Endothelial cell of umbilical vein (primary cell): ENCODE measurements around the gene HOXB2. TPM values are rescaled to one million over a fixed set of nuclear protein-coding genes. Genes with fewer than 3 reads are reported as not detected.

Source experiments
- BruUV-seq: library from RNA; stranded (reverse); fragments of 400-500 nt; replicated peaks from 2 replicates; lab custom pipeline; 2021; lab: Mats Ljungman, UMichigan
- CTCF ChIA-PET: fragments of 300-600, 350-600 bp; sonication (Branson Sonifier 250); formaldehyde crosslinking; loops from one replicate; lab custom pipeline; 2021; ENCODE audit warnings: antibody characterized with exemption, inconsistent platforms; lab: Charles Lee
- POLR2A ChIA-PET: fragments of 300-600, 350-600 bp; sonication (Branson Sonifier 250); formaldehyde crosslinking; loops from one replicate; lab custom pipeline; 2021; ENCODE audit warnings: antibody characterized with exemption, inconsistent platforms; lab: Charles Lee
- DNase-seq: peaks from one replicate; pipeline ENCODE4 v3.0.0-alpha.2; 2011; ENCODE audit warnings: low read depth, low spot score
- FAIRE-seq: peaks from 2 replicates; lab custom pipeline; 2011; peaks lifted over from hg19 to GRCh38; lab: Jason Lieb, UNC
- H2AFZ ChIP-seq: 2 replicates; pipeline ENCODE4 v1.6.0; 2012; ENCODE audit warnings: low read depth, low read length, control low read depth, inconsistent platforms
- H3K27ac ChIP-seq: 2 replicates; pipeline ENCODE4 v1.5.1; 2011; ENCODE audit warnings: low read depth, mild to moderate bottlenecking, control low read depth, low read length, moderate library complexity; ENCODE audit not compliant: insufficient read depth
- H3K27me3 ChIP-seq, 2 experiments: 2 replicates each; pipeline versions ENCODE4 v1.6.0 to v1.6.1; 2011; ENCODE audit warnings: low read length in 2 of 2, mixed read lengths in 1 of 2; ENCODE audit not compliant: control insufficient read depth in 2 of 2, insufficient read depth in 2 of 2
- H3K36me3 ChIP-seq, 2 experiments: 2 replicates in 1 of 2; 3 replicates in 1 of 2; pipeline ENCODE4 v1.5.1; 2011; ENCODE audit warnings: low read length in 2 of 2, mild to moderate bottlenecking in 1 of 2, moderate library complexity in 1 of 2; ENCODE audit not compliant: control insufficient read depth in 2 of 2, insufficient read depth in 2 of 2; ENCODE audit errors: extremely low read depth in 1 of 2
- H3K4me1 ChIP-seq: 3 replicates; pipeline ENCODE4 v1.5.1; 2011; ENCODE audit warnings: mild to moderate bottlenecking, low read length; ENCODE audit not compliant: control insufficient read depth, insufficient read depth; ENCODE audit errors: extremely low read depth
- H3K4me2 ChIP-seq: 2 replicates; pipeline ENCODE4 v1.6.1; 2011; ENCODE audit warnings: low read length, control low read depth, mixed read lengths; ENCODE audit not compliant: insufficient read depth
- H3K4me3 ChIP-seq, 3 experiments: fragments of 200-600 bp in 1 of 3; sonication (generic), shearing (Covaris generic) in 1 of 3; replicated peaks in 1 of 3; 2 replicates each; pipeline ENCODE4 v1.5.1; 2011 to 2016; ENCODE audit warnings: control low read depth in 3 of 3, low read length in 3 of 3, mild to moderate bottlenecking in 2 of 3, inconsistent platforms in 1 of 3, low read depth in 1 of 3, moderate library complexity in 1 of 3; ENCODE audit not compliant: insufficient read depth in 1 of 3
- H3K79me2 ChIP-seq: 2 replicates; pipeline ENCODE4 v1.6.0; 2012; ENCODE audit warnings: low read length, inconsistent platforms; ENCODE audit not compliant: control insufficient read depth, insufficient read depth
- H3K9ac ChIP-seq: replicated peaks from 2 replicates; pipeline ENCODE3; 2011; ENCODE audit warnings: low read length, control low read depth; ENCODE audit not compliant: insufficient read depth; ENCODE audit errors: extremely low read depth
- H3K9me1 ChIP-seq: replicated peaks from 3 replicates; pipeline ENCODE4 v1.6.0; 2011; ENCODE audit warnings: mild to moderate bottlenecking, low read length; ENCODE audit not compliant: control insufficient read depth, insufficient read depth; ENCODE audit errors: extremely low read depth
- H3K9me3 ChIP-seq: replicated peaks from 2 replicates; pipeline ENCODE4 v1.5.1; 2012; ENCODE audit warnings: low read length, inconsistent platforms; ENCODE audit not compliant: control insufficient read depth, insufficient read depth
- H4K20me1 ChIP-seq: replicated peaks from 2 replicates; pipeline ENCODE3; 2011; ENCODE audit warnings: mild to moderate bottlenecking, low read length; ENCODE audit not compliant: control insufficient read depth, insufficient read depth; ENCODE audit errors: extremely low read depth
- FOS ChIP-seq: IDR thresholded peaks from 2 replicates; pipeline ENCODE4 v1.6.1; 2011; ENCODE audit warnings: mild to moderate bottlenecking, low read length, moderate library complexity, borderline replicate concordance; ENCODE audit not compliant: insufficient read depth
- GATA2 ChIP-seq: IDR thresholded peaks from 2 replicates; pipeline ENCODE4 v1.7.0; 2011; ENCODE audit warnings: low read depth, mild to moderate bottlenecking, moderate library complexity, mixed read lengths, low read length; ENCODE audit not compliant: insufficient read length, insufficient read depth
- JUN ChIP-seq: IDR thresholded peaks from 2 replicates; pipeline ENCODE4 v1.6.1; 2011; ENCODE audit warnings: borderline replicate concordance, low read depth; ENCODE audit not compliant: insufficient read length, insufficient read depth
- MYC ChIP-seq: IDR thresholded peaks from one replicate; pipeline ENCODE4 v1.6.1; 2011; ENCODE audit warnings: mild to moderate bottlenecking, low read depth, low read length
- POLR2A ChIP-seq: IDR thresholded peaks from 2 replicates; pipeline ENCODE4 v1.6.1; 2012; ENCODE audit warnings: low read depth, mild to moderate bottlenecking, control low read depth, low read length
- POLR2AphosphoS5 ChIP-seq: IDR thresholded peaks from 2 replicates; pipeline ENCODE4 v1.6.1; 2012; ENCODE audit warnings: low read depth, mild to moderate bottlenecking, control low read depth, low read length, moderate library complexity; ENCODE audit not compliant: insufficient read depth
- dilution Hi-C: fragments of 300-500 bp; cut with MboI; formaldehyde crosslinking; loops from one replicate; pipeline ENCODE4 v1.15.0; 2019; ENCODE audit warnings: low sequenced_read_pairs; ENCODE audit not compliant: extremely low pct_ligation_motif_present
- intact Hi-C: fragments of 100-400 bp; cut with micrococcal nuclease; formaldehyde crosslinking; loops from one replicate; pipeline ENCODE4 v1.10.0; 2022
- polyA plus RNA-seq, 4 experiments: library from polyadenylated mRNA; depleted of rRNA in 3 of 4; stranded (reverse) in 3 of 4; unstranded in 1 of 4; fragments of >200 nt; gene quantifications; 2 replicates each; pipeline versions ENCODE4 v1.2.1 to v1.2.3, GENCODE V29; 2011 to 2012; ENCODE audit warnings: missing spikeins in 1 of 4
- total RNA-seq: library from RNA; stranded (reverse); gene quantifications from 2 replicates; pipeline ENCODE4 v1.2.3, GENCODE V29; 2021
- TF ChIP-seq, protein P1 (sequence below): IDR thresholded peaks from 2 replicates; pipeline ENCODE4 v1.6.1; 2011; ENCODE audit not compliant: insufficient read depth, insufficient read length

HOXB2 gene
- total and polyA plus RNA-seq, 2 donors (not counting 3 experiments of a cell fraction or from before 2014, with no cell fraction given), result 14.1 to 23.3 TPM

DNA sequence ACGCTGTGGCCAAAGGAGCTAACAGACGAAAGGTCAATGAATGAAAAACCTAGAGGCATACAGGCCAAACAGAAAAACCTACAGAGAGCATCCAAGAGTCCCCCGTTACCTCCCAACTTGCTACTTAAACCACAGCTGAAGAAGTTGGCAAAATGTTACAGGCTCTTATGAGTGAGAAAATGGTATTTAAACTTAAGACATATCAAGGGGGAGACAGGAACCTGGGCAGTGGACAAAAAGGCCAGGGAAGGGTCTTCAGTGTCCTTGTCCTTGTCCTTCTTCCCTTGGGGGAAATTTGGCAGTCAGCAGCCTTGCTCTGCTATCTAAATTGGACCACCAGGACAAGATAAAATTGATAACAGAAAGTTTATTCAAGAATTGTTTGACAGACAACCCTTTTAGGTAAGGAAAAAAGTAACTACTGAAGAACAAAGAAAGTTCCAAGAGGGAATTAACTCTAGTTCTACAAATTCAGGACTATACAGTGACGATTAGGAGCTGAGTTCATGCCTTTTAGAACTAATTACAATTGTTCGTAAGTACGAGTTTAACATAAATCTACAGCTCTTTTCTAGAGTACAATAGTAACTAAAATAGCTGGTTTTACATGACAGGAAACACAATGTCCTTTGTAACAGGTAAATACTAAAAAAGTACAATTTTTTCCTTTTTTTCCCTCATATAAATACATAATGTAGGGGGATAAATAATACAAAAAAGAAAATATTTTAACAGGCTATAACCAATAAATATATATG is 3.8 kb upstream of the HOXB2 start:
- no peak overlapping the region for H3K4me3 ChIP-seq
- DNase-seq, result no peak
- no peaks in the 10 kb centered on the region for H4K20me1 ChIP-seq
- H3K79me2 ChIP-seq, result peaks cover 49% of the 10 kb centered on the region
- intact Hi-C loops, result loop anchor here (2.0 kb wide), 1 partner anchor 14 kb away; no protein-coding TSS in a partner anchor
- CTCF ChIA-PET, result interaction anchor here (0.9 to 3.8 kb wide), 5 partner anchors 20 to 333 kb away, joined by 3 to 28 read pairs (median 5); no protein-coding TSS in a partner anchor
- TF ChIP-seq POLR2A, result no peak
- TF ChIP-seq MYC, result no peak
- TF ChIP-seq JUN, result no peak
- no peak for TF ChIP-seq FOS
- no peak for TF ChIP-seq GATA2
- no peak overlapping the region for H2AFZ ChIP-seq
- H3K9me1 ChIP-seq, result no peaks in the 10 kb centered on the region
- H3K9ac ChIP-seq, result no peak overlapping the region
- H3K4me1 ChIP-seq, result peaks cover 40% of the 10 kb centered on the region
- H3K27me3 ChIP-seq, result no peaks in the 10 kb centered on the region
- dilution Hi-C loops, result no loop called here
- POLR2A ChIA-PET, result no interaction called here
- BruUV-seq, result no TSS peak
- H3K27ac ChIP-seq, result peak overlapping the region; percentile 47
- H3K4me2 ChIP-seq, result peak overlapping the region; percentile 88
- H3K36me3 ChIP-seq, result peaks cover 10 to 14% of the 10 kb centered on the region in 2 experiments
- no peak for FAIRE-seq
- H3K9me3 ChIP-seq, result no peaks in the 10 kb centered on the region

DNA sequence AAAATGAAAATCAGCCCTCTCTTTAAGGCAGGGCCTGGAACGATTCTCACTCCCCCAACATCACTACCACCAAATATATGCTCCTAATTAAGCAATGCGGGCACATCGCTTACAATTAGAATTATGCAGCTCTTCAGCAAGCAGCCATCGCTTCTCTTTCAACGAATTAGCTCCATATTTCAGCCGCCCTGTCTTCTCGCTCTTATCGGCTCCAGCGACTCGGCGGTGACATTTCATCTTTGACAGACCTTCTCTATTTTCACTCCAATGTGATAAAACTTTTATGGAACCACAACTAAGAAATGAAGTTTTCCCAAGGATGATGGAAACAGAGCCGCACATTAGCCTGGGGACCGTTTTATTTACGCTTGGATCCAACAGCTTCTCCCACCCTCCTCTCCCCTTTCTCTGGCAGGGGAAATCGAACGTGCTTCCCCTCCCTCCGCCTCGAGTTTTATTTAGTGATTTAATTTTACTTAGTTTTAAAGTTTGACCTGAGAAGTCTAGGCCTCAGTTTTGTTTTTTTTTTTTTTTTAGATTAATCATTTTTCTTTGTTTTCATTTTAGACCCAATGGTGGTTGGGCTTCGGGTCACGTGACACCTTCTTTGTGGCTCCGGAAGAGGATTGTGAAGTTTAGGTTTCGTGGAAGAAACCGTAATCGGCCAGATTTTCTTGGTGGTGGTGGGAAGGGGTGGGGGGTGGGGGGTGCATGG is 3.1 kb upstream of the HOXB2 start:
- CTCF ChIA-PET, result interaction anchor here (1.0 to 3.8 kb wide), 6 partner anchors 9 to 332 kb away, joined by 3 to 28 read pairs (median 6); no protein-coding TSS in a partner anchor
- peak overlapping the region; percentile 2 to 56 (median 9) for H3K4me3 ChIP-seq
- no peaks in the 10 kb centered on the region for H4K20me1 ChIP-seq
- FAIRE-seq, result peak; percentile 86
- no peaks in the 10 kb centered on the region for H3K9me3 ChIP-seq
- DNase-seq, result peak; percentile 73
- peak overlapping the region; percentile 88 for H3K4me2 ChIP-seq
- dilution Hi-C loops, result no loop called here
- POLR2A ChIA-PET, result interaction anchor here (0.7 to 1.9 kb wide), 4 partner anchors 9 to 332 kb away, joined by 7 to 13 read pairs (median 9); no protein-coding TSS in a partner anchor
- H3K4me1 ChIP-seq, result peaks cover 40% of the 10 kb centered on the region
- peak overlapping the region; percentile 28 for H2AFZ ChIP-seq
- peak overlapping the region; percentile 75 for H3K9ac ChIP-seq
- peak overlapping the region; percentile 67 for H3K27ac ChIP-seq
- H3K36me3 ChIP-seq, result peaks cover 10 to 14% of the 10 kb centered on the region in 2 experiments
- no peaks in the 10 kb centered on the region for H3K9me1 ChIP-seq
- BruUV-seq, result no TSS peak
- peaks cover 52% of the 10 kb centered on the region for H3K79me2 ChIP-seq
- intact Hi-C loops, result loop anchor here (2.0 kb wide), 1 partner anchor 15 kb away; no protein-coding TSS in a partner anchor
- H3K27me3 ChIP-seq, result no peaks in the 10 kb centered on the region
- TF ChIP-seq, protein P1, sequence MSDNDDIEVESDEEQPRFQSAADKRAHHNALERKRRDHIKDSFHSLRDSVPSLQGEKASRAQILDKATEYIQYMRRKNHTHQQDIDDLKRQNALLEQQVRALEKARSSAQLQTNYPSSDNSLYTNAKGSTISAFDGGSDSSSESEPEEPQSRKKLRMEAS, result peak; percentile 45
- no peak for TF ChIP-seq POLR2AphosphoS5
